Immature natural killer cell (primary cell): ENCODE data around the gene KRT8. TPM values are rescaled to one million over a fixed set of nuclear protein-coding genes. Genes with fewer than 3 reads are reported as not detected.

ENCODE experiments used
- DNase-seq, 3 donors: peaks; one replicate each; pipeline ENCODE4 v3.0.0; 2022; ENCODE audit warnings: mixed read lengths in 1 of 3
- H3K27ac Mint-ChIP-seq, 6 donors: one replicate each; pipeline ENCODE4 v1.8.0; 2020; ENCODE audit warnings: mixed read lengths in 6 of 6, mild to moderate bottlenecking in 5 of 6, inconsistent platforms in 4 of 6, moderate library complexity in 3 of 6
- H3K27me3 Mint-ChIP-seq, 3 donors: one replicate each; pipeline ENCODE4 v1.8.0; 2020 to 2021; ENCODE audit warnings: low read depth in 3 of 3, mild to moderate bottlenecking in 3 of 3, mixed read lengths in 3 of 3, moderate library complexity in 3 of 3, inconsistent platforms in 1 of 3
- H3K36me3 Mint-ChIP-seq, 3 donors: one replicate each; pipeline ENCODE4 v1.8.0; 2020; ENCODE audit warnings: mixed read lengths in 3 of 3, inconsistent platforms in 2 of 3, mild to moderate bottlenecking in 2 of 3
- H3K4me1 Mint-ChIP-seq, 2 donors: one replicate each; pipeline ENCODE4 v1.8.0; 2020; ENCODE audit warnings: inconsistent platforms in 2 of 2, mild to moderate bottlenecking in 2 of 2, mixed read lengths in 2 of 2, moderate library complexity in 1 of 2
- H3K4me3 Mint-ChIP-seq, 5 donors: one replicate each; pipeline ENCODE4 v1.8.0; 2020; ENCODE audit warnings: mild to moderate bottlenecking in 5 of 5, mixed read lengths in 5 of 5, inconsistent platforms in 3 of 5, moderate library complexity in 3 of 5
- H3K9me3 Mint-ChIP-seq, 6 donors: one replicate each; pipeline ENCODE4 v1.8.0; 2020; ENCODE audit warnings: mild to moderate bottlenecking in 6 of 6, mixed read lengths in 6 of 6, inconsistent platforms in 4 of 6, moderate library complexity in 3 of 6
- polyA plus RNA-seq, 3 donors: library from polyadenylated mRNA; unstranded; fragments of 300-500 nt; fragmentation: Illumina TruSeq; gene quantifications; one replicate each; pipeline ENCODE4 v1.2.3, GENCODE V29; 2021

The KRT8 gene
- polyA plus RNA-seq, 3 donors from 2014 or later: not detected

DNA sequence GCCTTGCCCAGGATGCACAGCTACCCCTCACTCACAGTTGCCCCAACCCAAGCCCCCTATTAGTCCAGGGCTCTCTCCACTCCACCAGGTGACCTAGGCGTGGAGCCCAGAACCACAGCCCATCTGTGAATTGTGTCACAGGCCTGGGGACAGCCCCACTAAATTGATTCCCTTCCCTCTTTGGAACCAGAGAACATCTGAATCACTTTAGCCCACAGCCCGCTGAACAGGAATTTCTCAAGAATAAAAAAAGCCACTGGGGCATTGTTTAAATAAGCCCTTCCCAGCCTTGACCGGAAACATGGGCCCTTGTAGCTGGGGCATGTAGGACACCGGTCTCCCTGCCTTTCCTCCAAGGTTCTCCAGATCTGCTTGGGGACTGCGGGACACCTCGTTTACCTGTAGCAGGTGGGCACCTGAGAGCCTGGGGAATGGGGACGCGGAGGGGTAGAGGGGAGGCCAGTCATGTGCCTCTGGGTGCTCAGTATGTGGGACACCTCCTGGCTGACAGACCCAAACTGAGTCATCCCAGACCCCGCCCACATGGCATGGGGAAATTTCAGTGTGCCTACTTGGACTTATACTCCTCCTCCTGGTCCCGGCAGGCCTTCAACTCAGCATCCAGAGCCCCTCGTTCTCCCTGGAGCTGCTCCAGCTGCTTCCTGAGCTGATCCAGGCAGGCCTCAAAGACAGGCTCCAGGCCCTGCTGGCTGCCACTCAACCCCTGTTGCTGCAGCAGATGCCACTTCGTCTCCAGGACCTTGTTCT is 57.4 kb downstream of the KRT8 start:
- peaks cover 1 to 3% (median 2%) of the 10 kb centered on the region in 3 donors for H3K27me3 Mint-ChIP-seq
- peaks cover 0 to 8% (median 0%) of the 10 kb centered on the region in 3 donors for H3K36me3 Mint-ChIP-seq
- H3K4me3 Mint-ChIP-seq: no peak overlapping the region
- DNase-seq: no peak
- H3K4me1 Mint-ChIP-seq: peaks cover 0 to under 1% of the 10 kb centered on the region in 2 donors
- peak overlapping the region in 1 of 6 donors; percentile 3 for H3K27ac Mint-ChIP-seq
- H3K9me3 Mint-ChIP-seq: no peaks in the 10 kb centered on the region

Other genes starting within 250 kb of the KRT8 start
- not detected for gene KRT1, start 224.7 kb downstream of the KRT8 start, polyA plus RNA-seq
- not detected for gene KRT77, start 201.6 kb downstream of the KRT8 start, polyA plus RNA-seq
- not detected for gene KRT76, start 127.7 kb downstream of the KRT8 start, polyA plus RNA-seq
- not detected for gene KRT3, start 109.0 kb downstream of the KRT8 start, polyA plus RNA-seq
- not detected for gene KRT4, start 91.0 kb downstream of the KRT8 start, polyA plus RNA-seq
- gene KRT79, start 70.8 kb downstream of the KRT8 start, polyA plus RNA-seq: not detected
- gene KRT78, start 56.1 kb downstream of the KRT8 start, polyA plus RNA-seq: under 1 TPM in 1 of 3 donors, not detected in 2; 0.28 TPM
- under 1 TPM in 1 of 3 donors, not detected in 2; 0.60 TPM for gene KRT18, start 44.0 kb upstream of the KRT8 start, polyA plus RNA-seq
- gene EIF4B, start 101.4 kb upstream of the KRT8 start, polyA plus RNA-seq: 10 to 100 TPM; 57.2 to 83.4 (median 69.2) TPM
- gene TNS2, start 145.0 kb upstream of the KRT8 start, polyA plus RNA-seq: not detected
- gene SPRYD3, start 174.3 kb upstream of the KRT8 start, polyA plus RNA-seq: 10 to 100 TPM; 35.6 to 70.4 (median 59.6) TPM
- 1 to 10 TPM in 1 of 3 donors, under 1 TPM in 1, not detected in 1; 0.69 to 2.1 TPM for gene IGFBP6, start 192.6 kb upstream of the KRT8 start, polyA plus RNA-seq
- not detected for gene SOAT2, start 198.4 kb upstream of the KRT8 start, polyA plus RNA-seq